ENCODE data around the gene PARP8.
"Not testable (repeated sequence)": the region's sequence is repeated elsewhere in the genome, so short reads cannot be mapped to it uniquely, and the experiment has no call there.

PARP8 gene

DNA sequence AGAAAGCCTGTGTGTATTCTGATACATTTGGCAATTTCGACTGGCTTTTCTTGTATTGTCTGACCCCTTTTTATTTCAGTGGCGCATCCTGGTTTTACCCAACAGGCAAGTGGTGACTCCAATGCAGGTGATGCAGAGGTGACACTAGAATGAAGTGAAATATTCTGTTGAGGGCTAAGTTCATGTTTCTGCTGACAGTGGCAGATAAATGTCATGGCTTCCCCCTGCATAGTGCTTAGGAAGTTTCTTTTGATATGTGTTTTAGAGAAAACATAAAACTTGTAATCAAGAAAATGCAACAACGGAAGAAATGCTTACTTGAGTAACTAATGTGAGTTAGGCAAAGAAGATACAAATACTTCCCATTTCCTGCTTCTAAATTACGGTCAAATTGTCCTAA, 13.1 kb downstream of the PARP8 start:
- not testable (repeated sequence) for DNase-seq (ENCODE audit: low spot score)

DNA sequence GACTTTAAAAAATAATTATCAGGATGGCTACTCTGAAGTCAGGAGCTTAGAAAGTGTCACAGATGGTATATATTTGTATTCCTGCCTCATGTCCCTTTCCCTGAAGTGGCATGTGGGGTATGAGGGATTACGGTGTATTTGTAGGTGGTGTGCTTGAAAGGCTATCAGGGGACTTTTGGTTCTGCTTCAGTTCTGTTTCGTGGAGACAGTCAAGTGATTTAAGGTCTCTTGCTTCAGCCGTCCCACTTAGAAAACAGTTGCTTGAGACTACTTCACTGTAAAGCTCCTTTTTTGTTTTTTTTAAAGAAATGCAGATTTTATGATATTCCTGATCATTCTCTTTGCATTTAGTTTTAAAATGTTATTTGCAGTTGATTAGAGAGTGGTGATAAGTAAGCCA, 18.3 kb downstream of the PARP8 start:
- no peak for DNase-seq (ENCODE audit: low spot score)

DNA sequence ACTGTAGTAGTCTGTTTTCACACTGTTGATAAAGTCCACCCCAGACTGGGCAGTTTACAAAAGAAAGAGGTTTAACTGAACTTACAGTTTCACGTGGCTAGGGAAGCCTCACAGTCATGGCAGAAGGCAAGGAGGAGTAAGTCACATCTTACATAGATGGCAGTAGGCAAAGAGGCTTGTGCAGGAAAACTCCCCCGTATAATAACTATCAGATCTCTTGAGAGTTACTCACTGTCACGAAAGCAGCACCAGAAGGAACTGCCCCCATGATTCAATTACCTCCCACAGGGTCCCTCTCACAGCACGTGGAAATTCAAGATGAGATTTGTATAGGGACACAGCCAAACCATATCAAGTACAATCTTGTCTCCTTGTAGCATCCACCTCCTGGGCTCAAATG, 21.1 kb downstream of the PARP8 start:
- no peak for DNase-seq (ENCODE audit: low spot score)

DNA sequence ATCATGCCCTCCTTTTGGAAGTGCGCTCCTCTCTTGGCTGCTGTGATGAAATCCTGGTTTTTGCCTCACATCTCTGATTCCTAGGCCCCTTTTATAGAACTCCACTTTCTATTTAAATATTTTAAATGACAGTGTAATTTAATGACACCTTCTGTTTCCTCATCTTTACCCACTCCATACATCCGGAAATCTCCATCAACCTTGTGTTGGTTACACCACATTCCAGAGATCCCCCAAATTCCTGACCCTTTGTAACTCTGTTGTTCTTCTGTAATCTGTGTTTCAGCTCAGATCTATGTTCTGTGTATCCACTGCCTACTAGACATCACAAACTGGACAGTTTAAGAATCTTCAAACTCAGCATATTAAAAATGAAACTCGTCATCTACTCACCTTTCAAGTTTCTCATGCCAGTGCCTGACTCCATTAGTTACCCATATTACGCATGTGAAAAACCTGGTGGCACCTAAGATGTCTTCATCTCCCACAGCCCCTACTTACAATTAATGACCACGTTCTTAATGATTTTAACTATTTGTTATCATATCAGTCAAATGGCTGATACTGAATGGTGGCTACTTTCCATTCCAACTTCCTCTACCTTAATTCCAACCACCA, 25.1 kb downstream of the PARP8 start:
- DNase-seq (ENCODE audit: low spot score), result no peak

DNA sequence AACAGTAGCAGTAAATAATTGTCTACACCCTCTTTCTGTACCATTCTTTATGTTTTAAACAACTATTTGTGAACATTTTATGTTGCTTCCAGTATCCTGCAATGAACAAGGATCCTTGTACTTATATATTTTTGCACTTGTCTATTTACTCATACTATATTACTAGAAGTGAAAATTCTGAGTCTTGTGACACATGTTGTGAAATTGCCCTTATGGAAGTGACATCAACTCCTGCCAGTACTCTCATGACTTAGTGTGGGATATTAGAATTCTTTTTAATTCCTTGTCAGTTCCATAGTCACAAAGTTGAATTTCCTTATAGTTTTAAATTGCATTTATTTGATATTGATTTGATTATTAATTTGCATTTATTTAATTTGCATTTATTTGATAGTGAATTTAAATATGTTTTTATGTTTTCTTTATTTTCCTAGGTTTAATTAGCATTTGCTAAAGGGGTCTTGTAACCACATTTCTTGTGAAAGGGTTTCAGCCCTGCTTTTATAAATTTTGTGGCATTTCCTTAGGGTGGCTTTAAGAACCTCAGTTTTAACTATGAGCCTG, 27.7 kb downstream of the PARP8 start:
- no peak for DNase-seq (ENCODE audit: low spot score)

DNA sequence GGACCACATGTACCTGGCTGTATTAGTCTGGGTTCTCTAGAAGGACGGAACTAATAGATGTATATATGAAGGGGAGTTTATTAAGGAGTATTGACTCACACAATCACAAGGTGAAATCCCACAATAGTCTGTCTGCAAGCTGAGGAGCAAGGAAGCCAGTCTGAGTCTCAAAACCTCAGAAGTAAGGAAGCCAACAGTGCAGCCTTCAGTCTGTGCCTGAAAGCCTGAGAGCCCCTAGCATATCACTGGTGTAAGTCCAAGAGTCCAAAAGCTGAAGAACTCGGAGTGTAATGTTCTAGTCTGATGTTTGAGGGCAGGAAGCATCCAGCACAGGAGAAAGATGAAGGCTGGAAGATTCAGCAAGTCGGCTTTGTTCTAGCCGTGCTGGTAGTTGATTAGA, 28.2 kb downstream of the PARP8 start:
- DNase-seq (ENCODE audit: low spot score), result not testable (repeated sequence)

DNA sequence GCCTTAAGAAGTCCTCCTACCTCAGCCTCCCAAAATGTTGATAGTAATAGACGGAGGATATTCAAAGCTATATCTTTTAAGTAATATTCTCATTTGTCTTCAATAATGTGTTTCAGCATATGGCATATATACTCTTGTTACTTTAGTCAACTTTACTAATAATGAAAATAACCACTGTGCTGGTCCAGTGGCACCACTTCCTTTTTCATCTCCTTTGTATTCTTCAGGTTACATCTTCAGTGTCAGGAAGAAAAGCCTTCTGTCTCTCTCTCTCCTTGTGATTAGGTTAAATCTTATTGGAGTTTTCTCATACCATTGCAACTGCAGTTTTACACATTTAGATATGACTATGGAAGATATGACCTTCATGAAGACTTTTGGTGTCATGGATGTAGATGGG, 31.3 kb downstream of the PARP8 start:
- no peak for DNase-seq (ENCODE audit: low spot score)

DNA sequence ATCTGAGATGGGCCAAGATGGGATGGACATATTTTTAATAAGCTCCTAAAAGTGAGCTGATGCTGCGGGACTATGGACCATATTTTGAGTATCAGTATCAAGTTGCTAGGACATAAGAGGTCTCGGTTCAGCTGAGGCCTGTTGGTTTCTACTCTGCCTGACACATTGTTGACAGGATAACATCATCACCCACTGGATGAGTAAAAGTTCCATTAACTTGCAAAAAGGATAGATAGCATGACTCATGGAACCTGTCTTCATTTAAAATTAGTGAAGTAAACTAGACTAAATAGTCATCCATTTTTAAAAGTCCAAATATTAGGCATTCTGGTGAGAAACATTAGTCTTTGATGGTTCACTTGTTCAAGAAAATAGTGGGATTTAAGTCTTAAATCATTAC, 33.3 kb downstream of the PARP8 start:
- no peak for DNase-seq (ENCODE audit: low spot score)

DNA sequence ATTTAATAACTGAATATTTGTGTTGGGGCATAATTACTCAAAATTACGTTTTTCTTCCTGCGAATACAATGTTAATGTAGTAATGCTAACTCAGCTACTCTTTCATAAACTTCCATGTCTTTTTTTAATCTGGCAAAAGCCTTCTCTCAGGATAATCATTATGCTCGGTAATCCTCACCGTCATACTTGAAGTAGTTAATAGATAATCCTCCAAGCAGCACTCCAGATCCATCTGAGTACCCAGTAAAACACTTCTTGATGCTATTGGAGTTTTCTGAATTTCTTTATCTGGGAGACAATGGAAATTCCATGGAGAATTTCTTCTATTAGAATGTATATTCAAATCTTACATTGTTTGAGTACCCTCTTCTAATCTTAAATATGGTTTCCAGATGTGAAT, 34.3 kb downstream of the PARP8 start:
- DNase-seq (ENCODE audit: low spot score), result no peak

DNA sequence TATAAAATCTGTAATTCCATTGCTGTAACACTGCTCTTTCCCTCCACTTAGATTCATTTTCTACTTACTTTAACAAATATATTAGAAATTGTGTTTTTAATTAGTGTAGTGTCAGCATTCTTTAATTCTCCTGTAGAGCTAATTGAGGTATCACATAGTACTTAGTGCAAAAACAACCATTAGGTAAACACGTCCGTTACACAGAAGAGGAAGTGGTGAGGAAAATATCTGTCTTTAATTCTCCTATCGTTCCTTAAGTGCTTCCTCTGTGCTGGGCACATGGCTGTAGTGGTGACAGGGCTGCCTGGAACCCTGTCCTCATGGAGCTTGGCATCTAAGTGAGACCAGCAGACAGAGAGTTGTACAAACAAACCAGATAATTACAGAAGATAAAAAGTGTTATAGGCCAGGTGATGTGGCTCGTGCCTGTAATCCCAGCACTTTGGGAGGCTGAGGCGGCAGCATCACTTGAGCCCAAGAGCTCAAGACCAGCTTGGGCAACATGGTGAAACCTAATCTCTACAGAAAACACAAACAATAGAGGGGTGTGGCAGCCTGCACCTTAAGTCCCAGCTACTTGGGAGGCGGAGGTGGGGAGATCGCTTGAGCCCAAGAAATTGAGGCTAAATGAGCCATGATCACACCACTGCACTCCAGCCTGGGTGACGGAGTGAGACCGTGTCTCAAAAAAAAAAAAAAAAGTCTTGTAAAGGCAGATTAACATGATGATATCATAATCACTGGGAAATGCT, 36.4 kb downstream of the PARP8 start:
- no peak for DNase-seq (ENCODE audit: low spot score)

DNA sequence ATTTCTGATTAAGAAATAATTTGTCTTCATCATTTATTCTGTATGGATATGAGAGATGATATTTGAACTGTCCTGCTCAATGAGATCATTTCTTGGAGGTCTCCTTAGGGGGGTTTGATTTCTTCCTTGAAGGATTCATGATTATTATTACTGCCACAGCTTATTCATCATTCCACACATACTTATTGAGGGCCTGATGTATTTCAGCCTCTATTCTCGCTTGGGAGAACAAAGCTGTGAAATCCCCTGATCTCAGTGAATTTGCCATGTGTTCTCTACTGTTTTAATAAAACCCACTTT, 36.9 kb downstream of the PARP8 start:
- DNase-seq (ENCODE audit: low spot score), result no peak

DNA sequence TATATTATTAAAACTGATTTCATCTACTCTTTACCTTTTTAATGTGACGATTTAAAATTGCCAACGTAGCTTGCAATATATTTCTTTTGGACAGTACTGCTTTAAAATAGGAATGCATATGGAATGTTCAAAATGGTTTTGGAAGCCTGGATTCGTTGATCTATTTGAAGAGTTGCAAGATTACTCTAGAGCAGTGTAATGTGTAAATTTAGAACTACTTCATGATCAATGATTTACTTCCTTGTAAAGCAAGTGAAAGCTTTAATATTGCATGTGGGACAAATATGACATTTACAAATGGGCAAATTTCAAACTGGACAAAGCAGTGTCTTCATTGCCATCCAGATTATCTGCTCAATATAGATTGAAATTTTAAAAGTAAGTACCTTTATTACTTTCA, 38.3 kb downstream of the PARP8 start:
- DNase-seq (ENCODE audit: low spot score), result no peak

DNA sequence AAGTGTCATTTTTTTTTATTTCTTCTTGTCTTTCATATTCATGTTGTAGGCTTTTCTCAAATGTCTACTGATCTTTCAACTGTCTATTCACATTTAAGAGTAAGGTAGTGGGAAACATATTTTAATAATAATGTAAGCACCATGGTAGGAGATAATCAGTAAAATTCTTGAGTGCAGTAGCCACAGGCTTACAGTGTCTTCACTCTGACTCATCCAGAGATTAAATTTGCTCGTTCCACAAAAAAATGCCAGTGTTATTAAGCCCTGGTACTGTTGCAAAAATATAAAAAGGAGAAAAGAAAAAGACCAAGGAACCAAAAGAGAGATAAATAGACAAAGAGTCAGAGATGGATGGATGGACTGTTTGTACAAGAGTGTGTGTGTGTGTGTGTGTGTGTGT, 43.0 kb downstream of the PARP8 start:
- DNase-seq (ENCODE audit: low spot score), result peak; percentile 13

DNA sequence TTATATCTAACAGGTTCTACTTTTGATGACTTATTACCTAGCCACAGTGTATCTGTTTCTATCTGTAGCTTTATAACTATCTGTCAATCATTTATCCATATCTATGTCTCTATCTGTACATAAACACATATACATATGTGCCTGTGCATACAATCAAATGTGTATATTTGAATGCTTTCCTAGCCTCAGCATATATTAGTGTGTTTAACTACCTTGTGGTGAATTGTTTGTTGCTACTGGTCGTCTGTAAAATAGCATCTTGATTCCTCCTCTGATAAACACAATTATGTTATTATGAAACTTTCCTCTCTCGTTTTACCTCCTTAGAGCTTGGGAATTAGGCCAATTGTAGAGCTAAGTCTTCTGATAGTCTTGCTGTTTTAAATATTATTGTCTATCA, 44.4 kb downstream of the PARP8 start:
- DNase-seq (ENCODE audit: low spot score), result no peak

DNA sequence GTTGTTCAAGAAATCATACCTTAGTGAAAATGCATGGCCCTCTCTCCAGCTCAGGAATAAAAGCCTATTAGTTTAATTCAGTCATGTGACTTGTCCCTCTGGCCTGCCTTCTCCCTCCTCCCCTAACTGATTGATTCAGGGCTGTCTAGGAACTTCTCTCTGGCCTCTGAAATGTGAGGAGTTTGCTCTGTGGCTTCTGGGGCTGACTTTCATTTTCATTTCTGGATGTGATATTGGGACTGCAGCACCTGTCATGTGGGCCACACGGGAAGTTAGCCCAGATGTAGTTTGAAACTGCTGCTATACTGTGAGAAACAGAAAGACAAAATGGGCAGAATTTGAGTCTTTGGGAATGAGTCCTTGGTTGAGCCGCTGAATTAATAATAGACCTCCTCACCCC, 44.8 kb downstream of the PARP8 start:
- peak; percentile 15 for DNase-seq (ENCODE audit: low spot score)

DNA sequence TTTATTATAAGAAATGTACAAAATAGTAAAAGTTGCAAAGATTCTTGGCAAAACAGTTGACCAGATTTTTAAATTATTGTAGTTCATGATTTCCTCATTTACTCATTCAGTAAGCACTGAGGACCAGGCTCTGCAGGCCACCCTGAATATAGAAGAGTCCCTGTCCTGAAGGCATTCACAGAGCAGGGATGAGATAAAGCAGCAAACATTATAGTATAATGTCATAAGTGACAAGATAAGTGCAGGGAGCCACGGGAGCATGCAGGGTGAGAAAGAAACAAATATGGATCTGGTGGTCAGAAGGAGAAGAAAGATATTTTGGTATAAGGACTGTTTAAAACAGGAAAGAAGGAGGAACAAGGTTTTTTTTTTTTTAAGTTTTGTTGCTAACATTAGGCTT, 46.0 kb downstream of the PARP8 start:
- DNase-seq (ENCODE audit: low spot score), result no peak

DNA sequence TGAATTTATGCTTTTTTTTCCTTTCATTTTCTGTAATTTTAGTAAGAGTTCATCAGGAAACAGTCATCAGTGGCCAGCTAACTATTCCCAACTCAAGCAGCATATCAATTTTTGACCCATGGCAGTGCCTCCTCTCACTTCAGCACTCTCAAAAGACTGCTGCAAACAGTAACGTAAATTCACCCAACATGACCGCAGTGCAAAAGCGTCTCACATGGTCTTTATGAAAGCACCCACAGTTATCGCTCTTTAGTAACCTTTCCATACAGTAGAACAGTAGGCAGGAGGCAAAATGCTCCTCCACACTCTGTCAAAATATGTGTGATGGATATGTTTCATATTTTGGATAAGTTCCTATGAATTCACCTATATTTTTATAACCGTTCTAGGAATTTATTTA, 48.6 kb downstream of the PARP8 start:
- DNase-seq (ENCODE audit: low spot score), result no peak

DNA sequence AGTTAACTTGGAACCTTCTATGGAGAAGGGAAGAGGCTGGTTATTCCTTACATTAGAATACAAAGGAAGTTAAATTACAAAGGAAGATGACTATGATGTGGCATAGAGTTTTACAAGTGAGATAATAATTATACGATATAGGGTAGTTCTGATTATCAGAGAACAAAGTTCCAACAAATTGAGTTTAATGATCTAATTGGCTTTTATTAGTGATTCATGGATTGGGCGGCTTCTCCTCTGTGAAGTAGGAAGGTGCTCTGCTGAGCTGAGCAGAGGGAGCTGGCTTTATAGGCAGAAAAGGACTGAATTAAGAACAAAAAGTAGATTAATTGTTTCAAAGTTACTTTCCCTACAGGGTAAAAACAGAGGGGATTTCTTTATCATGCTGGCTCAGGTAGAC, 49.7 kb downstream of the PARP8 start:
- no peak for DNase-seq (ENCODE audit: low spot score)

DNA sequence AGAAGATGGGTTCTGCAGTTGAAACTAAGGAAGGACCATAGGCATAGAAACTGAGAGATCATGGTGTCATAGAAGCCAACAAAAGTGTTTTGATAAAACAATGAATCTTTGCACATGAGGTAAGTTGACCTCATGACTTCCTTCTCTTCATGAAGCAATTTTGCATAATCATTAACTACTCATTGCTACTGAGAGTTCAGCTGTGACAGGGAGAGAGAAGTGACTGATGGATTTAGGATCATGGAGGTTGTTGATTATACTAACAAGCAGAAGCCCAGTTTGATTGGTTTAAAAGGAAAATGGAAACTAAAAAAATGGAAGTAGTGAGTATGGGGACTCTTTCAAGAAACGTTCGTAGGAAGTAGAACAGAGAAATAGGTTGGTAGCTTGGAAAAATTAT, 51.2 kb downstream of the PARP8 start:
- DNase-seq (ENCODE audit: low spot score), result no peak

DNA sequence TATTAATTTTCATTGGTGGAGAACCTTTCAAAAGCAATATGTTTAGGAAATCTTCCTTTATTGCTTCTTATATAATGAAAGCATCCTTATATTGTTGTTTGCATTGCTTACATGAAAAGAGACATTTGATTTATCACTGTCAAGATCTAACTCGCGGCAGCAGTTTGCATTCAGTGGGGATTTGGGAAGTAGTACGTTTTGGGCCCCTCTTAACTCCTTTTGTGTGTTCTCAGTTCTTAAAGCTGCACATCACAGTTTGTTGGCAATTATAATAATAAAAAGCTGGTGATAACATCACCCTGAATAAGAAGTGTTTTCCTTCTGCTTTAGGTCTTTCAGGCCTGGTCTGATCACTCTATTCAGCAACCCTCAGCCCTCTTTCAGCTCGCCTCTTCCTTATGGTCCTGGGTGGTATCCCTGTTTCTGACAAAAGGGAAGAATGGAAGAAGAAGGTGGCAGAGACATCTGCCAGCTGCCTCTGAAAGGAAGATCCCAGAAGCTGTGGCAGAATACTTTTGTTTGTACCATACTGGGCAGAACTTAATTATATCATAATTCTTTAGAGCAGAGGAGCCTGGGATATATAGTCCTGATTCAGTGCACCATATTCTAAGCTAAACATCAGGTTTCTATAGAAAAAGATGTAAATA, 53.7 kb downstream of the PARP8 start:
- DNase-seq (ENCODE audit: low spot score), result no peak

DNA sequence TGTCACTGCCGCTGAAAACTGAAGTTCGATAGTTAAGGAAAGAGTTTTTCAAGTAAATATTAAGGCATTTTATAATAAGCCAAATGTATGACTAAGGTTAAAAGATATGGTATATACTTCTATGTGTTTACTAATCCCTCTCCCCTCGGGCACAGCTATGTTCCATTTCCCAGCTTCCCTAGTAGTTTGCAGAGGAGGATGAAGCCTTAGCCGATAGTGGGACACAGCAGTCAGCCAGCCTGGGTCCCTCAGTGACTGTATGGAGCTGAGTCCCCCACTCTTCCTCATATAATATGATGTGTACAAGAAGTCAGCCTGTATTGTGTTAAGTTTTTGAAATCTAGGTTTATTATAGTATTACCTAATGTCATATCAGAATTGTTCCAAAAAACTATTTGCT, 55.8 kb downstream of the PARP8 start:
- no peak for DNase-seq (ENCODE audit: low spot score)

DNA sequence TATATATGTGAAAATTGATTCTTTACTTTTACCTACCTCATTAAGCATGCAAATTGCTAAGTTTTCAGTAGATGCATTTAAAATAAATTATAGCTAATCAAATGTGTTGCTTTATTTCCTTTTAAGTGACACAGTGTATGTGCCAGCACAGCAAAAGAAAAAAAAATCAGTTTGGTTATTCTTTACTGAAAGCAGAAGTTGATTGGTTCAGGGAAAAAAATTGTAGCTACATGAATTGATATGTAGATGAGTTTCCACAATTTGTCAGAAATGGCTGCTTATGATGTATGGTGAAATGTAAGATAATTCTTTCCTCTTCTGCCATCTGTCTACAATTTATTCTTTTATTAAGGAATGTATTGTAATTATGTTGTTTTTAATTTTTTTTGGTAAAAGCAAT, 57.8 kb downstream of the PARP8 start:
- DNase-seq (ENCODE audit: low spot score), result no peak

DNA sequence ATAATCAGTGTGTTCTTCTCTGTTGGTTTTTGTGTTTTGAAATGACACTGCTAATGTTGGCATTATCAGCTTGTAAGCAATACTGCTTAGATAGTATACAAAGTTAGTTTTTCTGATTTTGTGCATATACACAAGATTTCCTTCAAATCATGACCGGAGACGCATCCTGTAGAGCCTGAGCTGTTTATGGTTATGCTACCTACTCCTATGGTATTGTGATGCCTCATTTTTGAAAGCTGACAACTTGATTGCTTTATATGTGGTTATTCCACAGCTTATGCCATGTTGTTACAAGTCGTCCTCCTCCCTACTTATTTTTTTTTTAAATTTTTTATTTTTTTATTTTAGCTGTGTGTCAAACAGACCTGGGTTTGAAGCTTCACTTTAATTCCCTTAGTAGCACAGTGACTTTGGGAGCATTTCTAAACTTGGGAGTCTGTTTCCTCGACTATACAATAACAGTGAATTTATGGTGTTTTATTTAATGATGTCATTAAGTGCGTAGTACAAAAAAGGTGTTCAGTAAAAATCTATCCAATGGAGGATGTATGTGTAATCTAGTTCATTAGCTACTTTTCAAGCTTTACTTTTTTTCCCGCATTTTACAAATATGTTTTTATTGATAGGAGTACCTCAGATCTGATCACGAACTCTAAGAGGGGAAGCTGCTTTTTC, 59.5 kb downstream of the PARP8 start:
- DNase-seq (ENCODE audit: low spot score), result no peak
